Fibroblast of skin of back (primary cell): ENCODE data around the gene GRM7.

Source experiments
- DNase-seq: peaks from one replicate; pipeline ENCODE4 v3.0.0-alpha.2; 2013

Gene GRM7

GRCh38 chr3:7315037-7315436 lies 454.1 kb downstream of the GRM7 start:
- DNase-seq, result no peak

- no peak for DNase-seq
These were observed 462.2 kb downstream of the GRM7 start for GRCh38 chr3:7322957-7323669.

- no peak for DNase-seq
These were observed 467.4 kb downstream of the GRM7 start for GRCh38 chr3:7328339-7328738.

- DNase-seq, result no peak
These were observed 471.8 kb downstream of the GRM7 start for GRCh38 chr3:7332696-7333095.

GRCh38 chr3:7333125-7333524 lies 472.2 kb downstream of the GRM7 start:
- no peak for DNase-seq

GRCh38 chr3:7340795-7341194 lies 479.9 kb downstream of the GRM7 start:
- no peak for DNase-seq

- DNase-seq, result no peak
These were observed 485.4 kb downstream of the GRM7 start for GRCh38 chr3:7346364-7346763.

GRCh38 chr3:7357101-7357500 lies 496.2 kb downstream of the GRM7 start:
- DNase-seq, result no peak

GRCh38 chr3:7367968-7368367 lies 507.1 kb downstream of the GRM7 start:
- DNase-seq, result no peak

GRCh38 chr3:7368597-7368996 lies 507.7 kb downstream of the GRM7 start:
- DNase-seq, result no peak

- no peak for DNase-seq
These were observed 511.0 kb downstream of the GRM7 start for GRCh38 chr3:7371693-7372572.

GRCh38 chr3:7377103-7377502 lies 516.2 kb downstream of the GRM7 start:
- no peak for DNase-seq

- DNase-seq, result no peak
These were observed 520.8 kb downstream of the GRM7 start for GRCh38 chr3:7381741-7382140.

- DNase-seq, result peak; percentile 50
These were observed 521.5 kb downstream of the GRM7 start for GRCh38 chr3:7382293-7383010.

- DNase-seq, result peak; percentile 7
These were observed 524.7 kb downstream of the GRM7 start for GRCh38 chr3:7385635-7386034.

- DNase-seq, result no peak
These were observed 527.1 kb downstream of the GRM7 start for GRCh38 chr3:7388026-7388425.

- DNase-seq, result no peak
These were observed 531.3 kb downstream of the GRM7 start for GRCh38 chr3:7392206-7392605.

GRCh38 chr3:7393944-7394605 lies 533.2 kb downstream of the GRM7 start:
- no peak for DNase-seq

- no peak for DNase-seq
These were observed 535.6 kb downstream of the GRM7 start for GRCh38 chr3:7396534-7396933.

GRCh38 chr3:7397097-7397496 lies 536.2 kb downstream of the GRM7 start:
- DNase-seq, result peak; percentile 21

- DNase-seq, result no peak
These were observed 539.4 kb downstream of the GRM7 start for GRCh38 chr3:7400360-7400759.

GRCh38 chr3:7401418-7401817 lies 540.5 kb downstream of the GRM7 start:
- no peak for DNase-seq

- DNase-seq, result no peak
These were observed 546.2 kb downstream of the GRM7 start for GRCh38 chr3:7407107-7407506.
